OCI-LY1 (cell line): ENCODE measurements around the gene S100A1.

ENCODE experiments used
- H2AFZ ChIP-seq: fragments of 200-600 bp; sonication (generic), shearing (Covaris generic); 2 replicates; pipeline ENCODE4 v1.6.0; 2014; ENCODE audit warnings: antibody characterized with exemption, mild to moderate bottlenecking, low read length
- H3F3A ChIP-seq: fragments of 200-600 bp; sonication (generic), shearing (Covaris generic); 2 replicates; pipeline ENCODE4 v1.6.0; 2014; ENCODE audit warnings: mild to moderate bottlenecking, antibody characterized with exemption, low read length, moderate library complexity; ENCODE audit not compliant: insufficient read depth
- H3K27ac ChIP-seq: fragments of 200-600 bp; sonication (generic); 2 replicates; pipeline ENCODE4 v1.5.1; 2014; ENCODE audit warnings: low read length, mixed run types, mild to moderate bottlenecking, low read depth; ENCODE audit not compliant: poor library complexity, severe bottlenecking
- H3K27me3 ChIP-seq: fragments of 200-600 bp; sonication (generic); 2 replicates; pipeline ENCODE4 v1.6.0; 2014; ENCODE audit warnings: antibody characterized with exemption, mild to moderate bottlenecking, low read length, moderate library complexity; ENCODE audit not compliant: insufficient read depth
- H3K36me3 ChIP-seq: fragments of 200-600 bp; sonication (generic); 2 replicates; pipeline ENCODE4 v1.6.1; 2014; ENCODE audit warnings: mild to moderate bottlenecking, antibody characterized with exemption, low read length, moderate library complexity, mixed read lengths; ENCODE audit not compliant: insufficient read depth
- H3K4me1 ChIP-seq: fragments of 200-600 bp; sonication (generic); 2 replicates; pipeline ENCODE4 v1.5.1; 2014; ENCODE audit warnings: mild to moderate bottlenecking, low read length, moderate library complexity; ENCODE audit not compliant: insufficient read depth, severe bottlenecking
- H3K4me2 ChIP-seq: fragments of 200-600 bp; sonication (generic), shearing (Covaris generic); 2 replicates; pipeline ENCODE4 v1.6.1; 2014; ENCODE audit warnings: low read length
- H3K4me3 ChIP-seq: fragments of 200-600 bp; sonication (generic); 2 replicates; pipeline ENCODE4 v1.5.1; 2014; ENCODE audit warnings: low read length, low read depth, mild to moderate bottlenecking, mixed read lengths; ENCODE audit not compliant: poor library complexity, severe bottlenecking
- H3K79me2 ChIP-seq: fragments of 200-600 bp; shearing (Covaris generic); 2 replicates; pipeline ENCODE4 v1.6.1; 2016; ENCODE audit warnings: mixed run types, low read length, mixed read lengths; ENCODE audit not compliant: insufficient read depth
- H3K9ac ChIP-seq: fragments of 200-600 bp; sonication (generic), shearing (Covaris generic); 2 replicates; pipeline ENCODE4 v1.6.1; 2014; ENCODE audit warnings: mild to moderate bottlenecking, low read length, mixed read lengths
- H3K9me2 ChIP-seq: fragments of 200-600 bp; sonication (generic), shearing (Covaris generic); 2 replicates; pipeline ENCODE4 v1.6.1; 2014; ENCODE audit warnings: low read depth, mild to moderate bottlenecking, low read length, mixed read lengths
- H3K9me3 ChIP-seq: fragments of 200-600 bp; shearing (Covaris generic); 2 replicates; pipeline ENCODE4 v1.6.1; 2014; ENCODE audit warnings: low read length, mixed read lengths
- H4K20me1 ChIP-seq: fragments of 200-600 bp; sonication (generic), shearing (Covaris generic); 2 replicates; pipeline ENCODE4 v1.6.0; 2016; ENCODE audit warnings: mild to moderate bottlenecking, low read length; ENCODE audit not compliant: insufficient read depth
- CTCF ChIP-seq: fragments of 200-600 bp; sonication (generic), shearing (Covaris generic); IDR thresholded peaks from 2 replicates; pipeline ENCODE4 v1.5.1; 2017; ENCODE audit warnings: mild to moderate bottlenecking, antibody characterized with exemption, low read length, moderate library complexity, mixed read lengths
- EZH2 ChIP-seq: fragments of 200-600 bp; sonication (generic), shearing (Covaris generic); IDR thresholded peaks from 2 replicates; pipeline ENCODE4 v1.8.0; 2017; ENCODE audit warnings: borderline replicate concordance, mixed run types, mild to moderate bottlenecking, antibody characterized with exemption, low read length, moderate library complexity, mixed read lengths

S100A1 gene

GRCh38 chr1:153655333-153655732 lies 27.1 kb downstream of the S100A1 start:
- no peaks in the 10 kb centered on the region for H3K9me2 ChIP-seq
- TF ChIP-seq CTCF, result no peak
- TF ChIP-seq EZH2, result no peak
- H4K20me1 ChIP-seq, result no peaks in the 10 kb centered on the region
- H3K4me3 ChIP-seq, result no peak overlapping the region
- 0 out of 2 replicates have a peak overlapping the region, but pooled peaks have one; percentile 53 for H2AFZ ChIP-seq
- H3K4me2 ChIP-seq, result no peak overlapping the region
- H3K9me3 ChIP-seq, result no peaks in the 10 kb centered on the region
- H3K9ac ChIP-seq, result no peak overlapping the region
- peak overlapping the region; percentile 10 for H3K27ac ChIP-seq
- H3K4me1 ChIP-seq, result peaks cover 24% of the 10 kb centered on the region
- no peaks in the 10 kb centered on the region for H3K27me3 ChIP-seq
- peaks cover 6% of the 10 kb centered on the region; the same call in 1 of the 2 replicates for H3F3A ChIP-seq
- H3K36me3 ChIP-seq, result no peaks in the 10 kb centered on the region
- H3K79me2 ChIP-seq, result 0 out of 2 replicates have a peak, but pooled peaks cover 7% of the 10 kb centered on the region

- TF ChIP-seq CTCF, result no peak
- no peak for TF ChIP-seq EZH2
- Histone ChIP-seq H3K4me3 (peak within 1 kb of the TSS; percentile 83), H3K9me2 (no peaks in the 10 kb centered on the region), H3K79me2 (0 out of 2 replicates have a peak, but pooled peaks cover 7% of the 10 kb centered on the region), H3K27ac (peak within 1 kb of the TSS; percentile 68), H3F3A (peaks cover 6% of the 10 kb centered on the region), H3K4me1 (peaks cover 17% of the 10 kb centered on the region), H3K36me3 (peaks cover 30% of the 10 kb centered on the region), H3K4me2 (peak within 1 kb of the TSS; percentile 75), H4K20me1 (no peaks in the 10 kb centered on the region), H3K9ac (peak within 1 kb of the TSS; percentile 87), H3K27me3 (no peaks in the 10 kb centered on the region), H2AFZ (0 out of 2 replicates have a peak within 1 kb of the TSS, but pooled peaks have one; percentile 16), H3K9me3 (no peaks in the 10 kb centered on the region)
Measured at GRCh38 chr1:153658400-153659174, 30.4 kb downstream of the S100A1 start, which contains the start of gene SNAPIN. Gene SNAPIN (plus strand): TSS chr1:153658703. CDS start chr1:153658744, 41 bp downstream.

GRCh38 chr1:153659175-153659534 lies 30.9 kb downstream of the S100A1 start:
- Histone ChIP-seq H3K27me3 (no peaks in the 10 kb centered on the region), H3K9me2 (no peaks in the 10 kb centered on the region), H3K36me3 (peaks cover 36% of the 10 kb centered on the region), H3F3A (peaks cover 3% of the 10 kb centered on the region), H3K4me3 (peak overlapping the region; percentile 83), H3K9me3 (no peaks in the 10 kb centered on the region), H3K4me1 (peaks cover 17% of the 10 kb centered on the region), H3K79me2 (0 out of 2 replicates have a peak, but pooled peaks cover 7% of the 10 kb centered on the region), H3K27ac (peak overlapping the region; percentile 68), H3K9ac (peak overlapping the region; percentile 87), H4K20me1 (no peaks in the 10 kb centered on the region), H3K4me2 (peak overlapping the region; percentile 75), H2AFZ (no peak overlapping the region)
- TF ChIP-seq CTCF (no peak), EZH2 (no peak)
